ENCODE results near the gene TANGO2.

DNA sequence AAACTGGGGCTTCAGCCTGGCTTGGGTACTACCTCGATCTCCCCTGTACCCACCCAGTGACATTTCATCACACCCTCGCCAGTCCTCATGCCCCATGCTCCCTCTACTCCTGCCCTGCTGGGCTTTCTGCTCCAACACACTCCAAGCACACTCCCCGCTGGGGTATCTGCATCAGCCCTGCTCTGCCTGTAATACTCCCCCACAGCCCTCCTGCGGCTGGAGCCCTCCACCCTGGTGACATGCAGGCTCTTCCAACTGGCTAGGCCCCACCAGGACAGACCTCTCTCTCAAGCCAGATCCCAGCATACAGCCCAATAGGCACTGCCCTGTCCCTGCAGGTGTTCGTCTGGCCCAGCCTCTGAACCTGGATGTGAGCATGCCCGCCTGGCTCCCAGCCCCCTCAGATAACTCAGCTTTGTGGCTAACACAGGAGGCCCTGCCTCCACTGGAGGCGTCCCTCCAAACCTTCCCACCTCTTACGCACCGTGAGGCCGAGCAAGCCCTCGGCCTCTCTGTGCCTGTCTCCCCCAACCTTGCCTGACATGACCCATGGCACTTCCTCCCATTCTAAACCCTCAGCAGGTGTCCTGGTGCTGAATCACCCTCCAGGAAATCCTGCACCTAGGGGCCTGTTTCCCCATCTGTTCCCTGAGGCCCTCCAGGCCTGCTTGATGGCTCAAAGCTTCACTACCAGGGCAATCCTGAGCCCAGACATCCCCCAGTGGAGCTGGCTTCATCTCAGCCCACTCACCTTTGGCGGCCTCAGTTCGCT lies 45.8 kb upstream of the TANGO2 start:
- TF ChIP-seq, protein P1, sequence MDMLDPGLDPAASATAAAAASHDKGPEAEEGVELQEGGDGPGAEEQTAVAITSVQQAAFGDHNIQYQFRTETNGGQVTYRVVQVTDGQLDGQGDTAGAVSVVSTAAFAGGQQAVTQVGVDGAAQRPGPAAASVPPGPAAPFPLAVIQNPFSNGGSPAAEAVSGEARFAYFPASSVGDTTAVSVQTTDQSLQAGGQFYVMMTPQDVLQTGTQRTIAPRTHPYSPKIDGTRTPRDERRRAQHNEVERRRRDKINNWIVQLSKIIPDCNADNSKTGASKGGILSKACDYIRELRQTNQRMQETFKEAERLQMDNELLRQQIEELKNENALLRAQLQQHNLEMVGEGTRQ (IDR thresholded peaks at IDR 0.05; ENCODE audit: borderline replicate concordance, low read depth, low read length) = no peak
- TF ChIP-seq MEF2A (IDR thresholded peaks at IDR 0.05; ENCODE audit: borderline replicate concordance, low read depth) (no peak), FOXJ3 (CRISPR knock-in tag; IDR thresholded peaks at IDR 0.05) (no peak), RAD21 (IDR thresholded peaks at IDR 0.05; ENCODE audit: low read length) (no peak), EZH2phosphoT487 (IDR thresholded peaks at IDR 0.05; ENCODE audit: borderline replicate concordance, low read depth) (no peak), YY1 (IDR thresholded peaks at IDR 0.05; ENCODE audit: low read depth) (no peak), RCOR1 (IDR thresholded peaks at IDR 0.05; ENCODE audit: low read length) (no peak), GABPA (IDR thresholded peaks at IDR 0.05; ENCODE audit: low read depth) (no peak), POLR2AphosphoS5 (IDR thresholded peaks at IDR 0.05; ENCODE audit: low read depth, low read length) (no peak), GATA2 (CRISPR knock-in tag; IDR thresholded peaks at IDR 0.05) (no peak), RXRA (IDR thresholded peaks at IDR 0.05; ENCODE audit: borderline replicate concordance, low read depth) (no peak)
- TF ChIP-seq, protein P2, sequence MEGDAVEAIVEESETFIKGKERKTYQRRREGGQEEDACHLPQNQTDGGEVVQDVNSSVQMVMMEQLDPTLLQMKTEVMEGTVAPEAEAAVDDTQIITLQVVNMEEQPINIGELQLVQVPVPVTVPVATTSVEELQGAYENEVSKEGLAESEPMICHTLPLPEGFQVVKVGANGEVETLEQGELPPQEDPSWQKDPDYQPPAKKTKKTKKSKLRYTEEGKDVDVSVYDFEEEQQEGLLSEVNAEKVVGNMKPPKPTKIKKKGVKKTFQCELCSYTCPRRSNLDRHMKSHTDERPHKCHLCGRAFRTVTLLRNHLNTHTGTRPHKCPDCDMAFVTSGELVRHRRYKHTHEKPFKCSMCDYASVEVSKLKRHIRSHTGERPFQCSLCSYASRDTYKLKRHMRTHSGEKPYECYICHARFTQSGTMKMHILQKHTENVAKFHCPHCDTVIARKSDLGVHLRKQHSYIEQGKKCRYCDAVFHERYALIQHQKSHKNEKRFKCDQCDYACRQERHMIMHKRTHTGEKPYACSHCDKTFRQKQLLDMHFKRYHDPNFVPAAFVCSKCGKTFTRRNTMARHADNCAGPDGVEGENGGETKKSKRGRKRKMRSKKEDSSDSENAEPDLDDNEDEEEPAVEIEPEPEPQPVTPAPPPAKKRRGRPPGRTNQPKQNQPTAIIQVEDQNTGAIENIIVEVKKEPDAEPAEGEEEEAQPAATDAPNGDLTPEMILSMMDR (IDR thresholded peaks at IDR 0.05) = no peak
- TF ChIP-seq, protein P3, sequence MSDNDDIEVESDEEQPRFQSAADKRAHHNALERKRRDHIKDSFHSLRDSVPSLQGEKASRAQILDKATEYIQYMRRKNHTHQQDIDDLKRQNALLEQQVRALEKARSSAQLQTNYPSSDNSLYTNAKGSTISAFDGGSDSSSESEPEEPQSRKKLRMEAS (IDR thresholded peaks at IDR 0.05; ENCODE audit: low read depth) = no peak
